Type B pancreatic cell (in vitro differentiated cells): ENCODE data around the gene ADARB2. TPM values are rescaled to one million over a fixed set of nuclear protein-coding genes. Genes with fewer than 3 reads are reported as not detected.

Experiments
- DNase-seq: peaks from one replicate; pipeline ENCODE4 v3.0.0; 2021; ENCODE audit warnings: mixed read lengths; ENCODE audit not compliant: unreplicated experiment; ENCODE audit errors: extremely low spot score
- H3K27ac Mint-ChIP-seq: 2 replicates; pipeline ENCODE4 v1.8.0; 2021; ENCODE audit warnings: mild to moderate bottlenecking, mixed read lengths
- H3K27me3 Mint-ChIP-seq: 2 replicates; pipeline ENCODE4 v1.8.0; 2021; ENCODE audit warnings: mixed read lengths
- H3K36me3 Mint-ChIP-seq: 2 replicates; pipeline ENCODE4 v1.8.0; 2021; ENCODE audit warnings: mixed read lengths
- H3K4me1 Mint-ChIP-seq: one replicate; pipeline ENCODE4 v1.8.0; 2021; ENCODE audit warnings: mixed read lengths; ENCODE audit not compliant: unreplicated experiment
- H3K4me3 Mint-ChIP-seq: 2 replicates; pipeline ENCODE4 v1.8.0; 2021; ENCODE audit warnings: mild to moderate bottlenecking, mixed read lengths
- H3K9me3 Mint-ChIP-seq: 2 replicates; pipeline ENCODE4 v1.8.0; 2021; ENCODE audit warnings: mixed read lengths
- CTCF ChIP-seq: fragments of 200-600 bp; sonication (generic); conservative IDR thresholded peaks from 2 replicates; pipeline ENCODE4 v1.5.0; 2021; ENCODE audit warnings: antibody characterized with exemption, mild to moderate bottlenecking
- total RNA-seq: library from RNA; stranded (reverse); gene quantifications from 2 replicates; pipeline ENCODE4 v1.2.1, GENCODE V29; 2021; ENCODE audit warnings: low replicate concordance

Gene ADARB2
- total RNA-seq, 1 donor from 2014 or later, result 4.9 TPM

- Mint-ChIP-seq H3K36me3 (no peaks in the 10 kb centered on the region), H3K4me1 (peaks cover 11% of the 10 kb centered on the region), H3K27me3 (peaks cover 50% of the 10 kb centered on the region), H3K4me3 (no peak overlapping the region), H3K9me3 (peaks cover 5% of the 10 kb centered on the region), H3K27ac (no peak overlapping the region)
- no peak for TF ChIP-seq CTCF
- no peak for DNase-seq
These were observed 222.6 kb downstream of the ADARB2 start for GRCh38 chr10:1514681-1515080.

GRCh38 chr10:1513221-1513620 lies 224.1 kb downstream of the ADARB2 start:
- peaks cover 19% of the 10 kb centered on the region for H3K4me1 Mint-ChIP-seq
- peaks cover 5% of the 10 kb centered on the region for H3K9me3 Mint-ChIP-seq
- no peak overlapping the region for H3K27ac Mint-ChIP-seq
- H3K4me3 Mint-ChIP-seq, result no peak overlapping the region
- no peaks in the 10 kb centered on the region for H3K36me3 Mint-ChIP-seq
- no peak for DNase-seq
- peaks cover 49% of the 10 kb centered on the region for H3K27me3 Mint-ChIP-seq
- no peak for TF ChIP-seq CTCF

GRCh38 chr10:1509011-1509530 lies 228.3 kb downstream of the ADARB2 start:
- H3K9me3 Mint-ChIP-seq, result peaks cover 5% of the 10 kb centered on the region
- H3K36me3 Mint-ChIP-seq, result no peaks in the 10 kb centered on the region

GRCh38 chr10:1508096-1508495 lies 229.2 kb downstream of the ADARB2 start:
- H3K9me3 Mint-ChIP-seq, result peaks cover 5% of the 10 kb centered on the region
- H3K27ac Mint-ChIP-seq, result no peak overlapping the region
- no peak for TF ChIP-seq CTCF
- DNase-seq, result no peak
- H3K4me1 Mint-ChIP-seq, result peaks cover 10% of the 10 kb centered on the region
- H3K27me3 Mint-ChIP-seq, result peaks cover 42% of the 10 kb centered on the region
- no peaks in the 10 kb centered on the region for H3K36me3 Mint-ChIP-seq
- no peak overlapping the region for H3K4me3 Mint-ChIP-seq

More at GRCh38 chr10:1509011-1509530, 228.3 kb downstream of the ADARB2 start:
- Mint-ChIP-seq H3K27ac (no peak overlapping the region), H3K27me3 (peaks cover 40% of the 10 kb centered on the region), H3K4me3 (no peak overlapping the region), H3K4me1 (peaks cover 10% of the 10 kb centered on the region)
- no peak for DNase-seq
- TF ChIP-seq CTCF, result no peak

- TF ChIP-seq CTCF, result no peak
- Mint-ChIP-seq H3K27ac (no peak overlapping the region), H3K36me3 (no peaks in the 10 kb centered on the region), H3K4me1 (peaks cover 10% of the 10 kb centered on the region), H3K4me3 (no peak overlapping the region), H3K27me3 (peaks cover 38% of the 10 kb centered on the region), H3K9me3 (peaks cover 5% of the 10 kb centered on the region)
- DNase-seq, result no peak
These were observed 229.9 kb downstream of the ADARB2 start for GRCh38 chr10:1507436-1507835.

- DNase-seq, result no peak
- Mint-ChIP-seq H3K27ac (no peak overlapping the region), H3K9me3 (no peaks in the 10 kb centered on the region), H3K4me3 (no peak overlapping the region), H3K27me3 (peaks cover 21% of the 10 kb centered on the region), H3K4me1 (peaks cover 10% of the 10 kb centered on the region), H3K36me3 (no peaks in the 10 kb centered on the region)
- TF ChIP-seq CTCF, result no peak
These were observed 232.4 kb downstream of the ADARB2 start for GRCh38 chr10:1504940-1505339.
